H9 (cell line): ENCODE measurements around the gene STKLD1. TPM values are rescaled to one million over a fixed set of nuclear protein-coding genes. Genes with fewer than 3 reads are reported as not detected.

Experiments used
- DNase-seq: peaks from one replicate; pipeline ENCODE4 v3.0.0-alpha.2; 2017
- H2AFZ ChIP-seq: one replicate; pipeline ENCODE4 v1.6.1; 2013; ENCODE audit warnings: mild to moderate bottlenecking, low read length, control low read depth, moderate library complexity
- H2AK5ac ChIP-seq: 2 replicates; pipeline ENCODE4 v1.6.1; 2013; ENCODE audit warnings: low read length, control low read depth, mixed read lengths; ENCODE audit not compliant: insufficient read length
- H2BK120ac ChIP-seq: one replicate; pipeline ENCODE4 v1.6.1; 2013; ENCODE audit warnings: low read depth, mild to moderate bottlenecking, low read length, control low read depth, inconsistent platforms; ENCODE audit not compliant: poor library complexity, severe bottlenecking
- H2BK12ac ChIP-seq: 2 replicates; pipeline ENCODE4 v1.6.1; 2013; ENCODE audit warnings: low read length, control low read depth, mixed read lengths, low read depth; ENCODE audit not compliant: insufficient read length
- H2BK15ac ChIP-seq: 2 replicates; pipeline ENCODE4 v1.6.1; 2013; ENCODE audit warnings: low read depth, low read length, control low read depth
- H2BK20ac ChIP-seq: one replicate; pipeline ENCODE4 v1.6.1; 2013; ENCODE audit warnings: low read depth, mild to moderate bottlenecking, low read length, control low read depth, inconsistent platforms; ENCODE audit not compliant: poor library complexity, severe bottlenecking
- H2BK5ac ChIP-seq: 2 replicates; pipeline ENCODE4 v1.6.1; 2013; ENCODE audit warnings: low read length, control low read depth, mixed read lengths; ENCODE audit not compliant: insufficient read length
- H3K14ac ChIP-seq: 2 replicates; pipeline ENCODE4 v1.6.1; 2013; ENCODE audit warnings: low read length, control low read depth; ENCODE audit not compliant: insufficient read depth
- H3K18ac ChIP-seq: 2 replicates; pipeline ENCODE4 v1.6.1; 2013; ENCODE audit warnings: low read depth, mild to moderate bottlenecking, mixed read lengths, low read length, control low read depth; ENCODE audit not compliant: insufficient read length
- H3K23ac ChIP-seq: 2 replicates; pipeline ENCODE4 v1.6.1; 2013; ENCODE audit warnings: low read length, control low read depth, mixed read lengths, low read depth; ENCODE audit not compliant: insufficient read length
- H3K23me2 ChIP-seq: 2 replicates; pipeline ENCODE4 v1.6.1; 2013; ENCODE audit warnings: low read depth, mild to moderate bottlenecking, mixed read lengths, low read length, control low read depth; ENCODE audit not compliant: insufficient read length, poor library complexity, severe bottlenecking
- H3K27ac ChIP-seq: 2 replicates; pipeline ENCODE4 v1.5.1; 2013; ENCODE audit warnings: low read length, control low read depth, mixed read lengths, low read depth; ENCODE audit not compliant: insufficient read length
- H3K27me3 ChIP-seq: 2 replicates; pipeline ENCODE4 v1.6.1; 2013; ENCODE audit warnings: low read length, control low read depth, inconsistent platforms; ENCODE audit not compliant: insufficient read depth
- H3K4ac ChIP-seq: 2 replicates; pipeline ENCODE4 v1.6.1; 2013; ENCODE audit warnings: low read depth, mild to moderate bottlenecking, control low read depth, inconsistent platforms, low read length, moderate library complexity
- H3K4me1 ChIP-seq: 2 replicates; pipeline ENCODE4 v1.6.1; 2013; ENCODE audit warnings: low read length, control low read depth, inconsistent platforms; ENCODE audit not compliant: insufficient read depth
- H3K4me2 ChIP-seq: 2 replicates; pipeline ENCODE4 v1.6.1; 2013; ENCODE audit warnings: low read length, control low read depth, mixed read lengths; ENCODE audit not compliant: insufficient read length, insufficient read depth
- H3K56ac ChIP-seq: 2 replicates; pipeline ENCODE4 v1.6.1; 2013; ENCODE audit warnings: low read depth, mild to moderate bottlenecking, mixed read lengths, low read length, control low read depth; ENCODE audit not compliant: insufficient read length
- H3K79me1 ChIP-seq: 2 replicates; pipeline ENCODE4 v1.6.1; 2013; ENCODE audit warnings: low read depth, mild to moderate bottlenecking, moderate library complexity, low read length, control low read depth, inconsistent platforms; ENCODE audit not compliant: insufficient read depth, poor library complexity, severe bottlenecking
- H3K79me2 ChIP-seq: 2 replicates; pipeline ENCODE4 v1.6.1; 2013; ENCODE audit warnings: low read length, control low read depth, inconsistent platforms; ENCODE audit not compliant: insufficient read depth
- H3K9ac ChIP-seq: 2 replicates; pipeline ENCODE4 v1.6.1; 2013; ENCODE audit warnings: low read length, control low read depth, mixed read lengths; ENCODE audit not compliant: insufficient read length; ENCODE audit errors: extremely low read depth
- H3K9me3 ChIP-seq: one replicate; pipeline ENCODE4 v1.6.1; 2013; ENCODE audit warnings: low read depth, low read length, inconsistent platforms; ENCODE audit not compliant: control insufficient read depth
- H3T11ph ChIP-seq: one replicate; pipeline ENCODE4 v1.6.1; 2013; ENCODE audit warnings: mild to moderate bottlenecking, low read length, control low read depth, inconsistent platforms
- H4K20me1 ChIP-seq: one replicate; pipeline ENCODE4 v1.6.1; 2013; ENCODE audit not compliant: control insufficient read depth, insufficient read length, insufficient read depth
- H4K5ac ChIP-seq: 2 replicates; pipeline ENCODE4 v1.6.1; 2013; ENCODE audit warnings: low read depth, mild to moderate bottlenecking, mixed read lengths, low read length, control low read depth; ENCODE audit not compliant: insufficient read length
- H4K8ac ChIP-seq: replicated peaks from 2 replicates; pipeline ENCODE4 v1.6.1; 2013; ENCODE audit warnings: low read length, control low read depth, mixed read lengths, low read depth; ENCODE audit not compliant: insufficient read length
- H4K91ac ChIP-seq: 2 replicates; pipeline ENCODE4 v1.6.1; 2013; ENCODE audit warnings: low read depth, mild to moderate bottlenecking, moderate library complexity, mixed read lengths, low read length, control low read depth; ENCODE audit not compliant: insufficient read length
- H3K27ac Mint-ChIP-seq, 3 experiments: 2 replicates in 2 of 3; 3 replicates in 1 of 3; pipeline ENCODE4 v1.8.0; 2020 to 2021; ENCODE audit warnings: mixed read lengths in 3 of 3, mild to moderate bottlenecking in 1 of 3, moderate library complexity in 1 of 3
- H3K27me3 Mint-ChIP-seq: 2 replicates; pipeline ENCODE4 v1.8.0; 2021; ENCODE audit warnings: low read depth, mild to moderate bottlenecking, moderate library complexity, mixed read lengths
- H3K36me3 Mint-ChIP-seq, 3 experiments: 2 replicates in 2 of 3; 3 replicates in 1 of 3; pipeline ENCODE4 v1.8.0; 2020 to 2021; ENCODE audit warnings: low read depth in 3 of 3, mixed read lengths in 3 of 3; ENCODE audit not compliant: insufficient read depth in 1 of 3
- H3K4me1 Mint-ChIP-seq, 2 experiments: 2 replicates each; pipeline ENCODE4 v1.8.0; 2020; ENCODE audit warnings: mixed read lengths in 2 of 2
- H3K4me3 Mint-ChIP-seq, 2 experiments: 2 replicates in 1 of 2; 3 replicates in 1 of 2; pipeline ENCODE4 v1.8.0; 2020 to 2021; ENCODE audit warnings: mild to moderate bottlenecking in 2 of 2, mixed read lengths in 2 of 2, moderate library complexity in 1 of 2
- H3K9me3 Mint-ChIP-seq, 2 experiments: 2 replicates in 1 of 2; 3 replicates in 1 of 2; pipeline ENCODE4 v1.8.0; 2020; ENCODE audit warnings: mild to moderate bottlenecking in 2 of 2, mixed read lengths in 2 of 2, moderate library complexity in 1 of 2
- WGBS: extraction: QIAGEN DNeasy Blood & Tissue Kit; methylation state at CpG from one replicate; pipeline ENCODE4 v1.1.7; 2013; ENCODE audit warnings: missing lambda C conversion rate, low lambda C conversion rate, mixed read lengths; ENCODE audit not compliant: insufficient read length; ENCODE audit errors: extremely low coverage; 5-methylcytosine and 5-hydroxymethylcytosine counted together
- total RNA-seq: library from RNA; stranded (reverse); gene quantifications from 2 replicates; pipeline ENCODE4 v1.2.1, GENCODE V29; 2021
- TF ChIP-seq, protein P1 (sequence below): fragments of 200-600 bp; sonication (generic); conservative IDR thresholded peaks from 3 replicates; pipeline ENCODE4 v1.8.0; 2021; ENCODE audit warnings: antibody characterized with exemption, mild to moderate bottlenecking

Gene STKLD1
- total RNA-seq, 1 experiment from 2014 or later: 0.57 TPM

DNA sequence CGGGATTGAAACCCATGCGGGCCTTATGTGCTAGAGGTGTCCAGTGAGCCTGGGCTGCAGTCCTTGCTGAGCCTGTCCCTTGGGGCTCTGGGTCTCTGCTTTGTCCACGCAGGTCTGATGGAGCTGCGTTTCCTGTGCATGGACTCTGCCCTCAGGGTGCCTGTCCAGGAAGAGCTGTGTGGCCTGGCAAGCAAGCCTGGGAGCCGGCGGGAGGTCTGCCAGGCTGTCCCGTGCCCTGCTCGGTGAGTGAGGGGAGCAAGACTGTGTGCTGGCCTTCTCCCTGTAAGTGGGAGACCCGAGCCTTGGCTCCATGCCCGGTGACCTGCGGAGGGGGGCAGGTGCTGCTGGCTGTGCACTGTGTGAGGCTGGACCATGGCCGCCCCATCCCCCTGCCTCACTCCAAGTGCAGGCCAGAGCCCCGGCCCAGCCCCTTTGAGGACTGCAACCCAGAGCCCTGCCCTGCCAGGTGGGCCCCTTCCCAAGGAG is 72.4 kb downstream of the STKLD1 start:
- Histone ChIP-seq H3K4ac (no peak overlapping the region), H4K91ac (no peak overlapping the region), H4K5ac (no peak overlapping the region), H3K27me3 (no peaks in the 10 kb centered on the region), H3K23me2 (no peaks in the 10 kb centered on the region), H3K79me1 (no peaks in the 10 kb centered on the region), H2BK5ac (no peak overlapping the region), H3K56ac (no peak overlapping the region), H3K79me2 (no peaks in the 10 kb centered on the region), H3K27ac (no peak overlapping the region), H3K4me1 (no peaks in the 10 kb centered on the region), H4K20me1 (no peaks in the 10 kb centered on the region), H4K8ac (no peak overlapping the region), H3K18ac (no peak overlapping the region), H2AK5ac (no peak overlapping the region), H3K9ac (no peak overlapping the region), H3K23ac (no peak overlapping the region), H2BK12ac (no peak overlapping the region), H2BK20ac (no peak overlapping the region), H2AFZ (no peak overlapping the region), H2BK15ac (no peak overlapping the region), H3T11ph (no peak overlapping the region), H3K14ac (no peak overlapping the region), H2BK120ac (no peak overlapping the region), H3K4me2 (no peak overlapping the region), H3K9me3 (no peaks in the 10 kb centered on the region)
- Mint-ChIP-seq H3K27ac (no peak overlapping the region), H3K9me3 (no peaks in the 10 kb centered on the region), H3K36me3 (no peaks in the 10 kb centered on the region), H3K4me3 (no peak overlapping the region), H3K27me3 (no peaks in the 10 kb centered on the region; the same call in none of the 2 replicates), H3K4me1 (no peaks in the 10 kb centered on the region)
- TF ChIP-seq, protein P1, sequence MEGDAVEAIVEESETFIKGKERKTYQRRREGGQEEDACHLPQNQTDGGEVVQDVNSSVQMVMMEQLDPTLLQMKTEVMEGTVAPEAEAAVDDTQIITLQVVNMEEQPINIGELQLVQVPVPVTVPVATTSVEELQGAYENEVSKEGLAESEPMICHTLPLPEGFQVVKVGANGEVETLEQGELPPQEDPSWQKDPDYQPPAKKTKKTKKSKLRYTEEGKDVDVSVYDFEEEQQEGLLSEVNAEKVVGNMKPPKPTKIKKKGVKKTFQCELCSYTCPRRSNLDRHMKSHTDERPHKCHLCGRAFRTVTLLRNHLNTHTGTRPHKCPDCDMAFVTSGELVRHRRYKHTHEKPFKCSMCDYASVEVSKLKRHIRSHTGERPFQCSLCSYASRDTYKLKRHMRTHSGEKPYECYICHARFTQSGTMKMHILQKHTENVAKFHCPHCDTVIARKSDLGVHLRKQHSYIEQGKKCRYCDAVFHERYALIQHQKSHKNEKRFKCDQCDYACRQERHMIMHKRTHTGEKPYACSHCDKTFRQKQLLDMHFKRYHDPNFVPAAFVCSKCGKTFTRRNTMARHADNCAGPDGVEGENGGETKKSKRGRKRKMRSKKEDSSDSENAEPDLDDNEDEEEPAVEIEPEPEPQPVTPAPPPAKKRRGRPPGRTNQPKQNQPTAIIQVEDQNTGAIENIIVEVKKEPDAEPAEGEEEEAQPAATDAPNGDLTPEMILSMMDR: no peak
- no CpG with 5 or more reads among the region's 13 CpGs for WGBS
- DNase-seq: no peak
